ENCODE results near the gene ANKRD28. TPM values are rescaled to one million over a fixed set of nuclear protein-coding genes. Genes with fewer than 3 reads are reported as not detected.

ANKRD28 gene
- total and polyA plus RNA-seq, 9 of the 15 experiments (the other 6 are each of a cell fraction or from before 2014, with no cell fraction given): 11.7 to 66.0 (median 36.7) TPM

- Histone ChIP-seq H3K4me3 (no peak overlapping the region), H3K36me3 (ENCODE audit: control insufficient read depth, insufficient read depth, low read length) (peaks cover 11% of the 10 kb centered on the region; the same call in 2 of the 3 replicates), H3K4me2 (ENCODE audit: insufficient read depth, low read length) (no peak overlapping the region), H2AFZ (ENCODE audit: low read depth, low read length) (no peak overlapping the region), H3K27ac (ENCODE audit: extremely low read depth, low read depth, low read length) (no peak overlapping the region), H3K4me1 (replicated peaks in 1 of 2; ENCODE audit: control insufficient read depth in 2 of 2, insufficient read depth in 2 of 2, low read length in 2 of 2) (no peaks in the 10 kb centered on the region), H3K9ac (ENCODE audit: insufficient read depth in 1 of 2, low read depth in 2 of 2, low read length in 2 of 2) (no peak overlapping the region), H3K9me3 (replicated peaks; ENCODE audit: control insufficient read depth, insufficient read depth, low read depth, low read length) (no peaks in the 10 kb centered on the region), H4K20me1 (replicated peaks; ENCODE audit: control insufficient read depth, insufficient read depth, low read length) (no peaks in the 10 kb centered on the region), H3K27me3 (ENCODE audit: control insufficient read depth in 2 of 2, insufficient read depth in 2 of 2, low read length in 2 of 2) (no peaks in the 10 kb centered on the region), H3K79me2 (ENCODE audit: control insufficient read depth, insufficient read depth, low read length) (peaks cover 19% of the 10 kb centered on the region), H3K9me1 (ENCODE audit: control insufficient read depth, insufficient read depth, low read length) (no peaks in the 10 kb centered on the region)
- intact Hi-C loops (cut with micrococcal nuclease): no loop called here
- BruUV-seq (replicated peaks): no TSS peak
- ATAC-seq (peak; percentile 47; the same call in 2 of the 3 replicates), DNase-seq (ENCODE audit: extremely low read depth in 1 of 4, low spot score in 3 of 4) (peak in 2 of 4 experiments; percentile 21 to 36), FAIRE-seq (no peak)
- CTCF ChIA-PET (ENCODE audit: low intra/inter-chr PET ratio): no interaction called here
- POLR2A ChIA-PET: interaction anchor here (0.7 kb wide), 1 partner anchor 39 kb away, joined by 3 read pairs; no protein-coding TSS in a partner anchor
- WGBS (ENCODE audit: insufficient coverage, low coverage, missing lambda C conversion rate): 80% methylated on average over 5 of the region's 5 CpGs
- in situ Hi-C loops (cut with MboI): no loop called here
- no peak for TF ChIP-seq SNIP1 (IDR thresholded peaks at IDR 0.05; ENCODE audit: low read depth)
- peak; percentile 28; the same call in 1 of the 2 replicates for TF ChIP-seq TCF3 (CRISPR knock-in tag; IDR thresholded peaks at IDR 0.05)
- TF ChIP-seq HNRNPL (IDR thresholded peaks at IDR 0.05; ENCODE audit: low read depth, low read length): no peak
- TF ChIP-seq DLX4 (CRISPR knock-in tag; IDR thresholded peaks at IDR 0.05): no peak
- no peak for TF ChIP-seq SRF (CRISPR knock-in tag; IDR thresholded peaks at IDR 0.05)
- TF ChIP-seq SMARCA4 (IDR thresholded peaks at IDR 0.05): peak; percentile 72
- TF ChIP-seq CEBPG (CRISPR knock-in tag; IDR thresholded peaks at IDR 0.05): 0 out of 2 replicates have a peak, but pooled peaks have one; percentile 33
- TF ChIP-seq CEBPG (tag; conservative IDR thresholded peaks at IDR 0.05 in 1 of 2, IDR thresholded peaks at IDR 0.05 in 1 of 2): peak in 1 of 2 experiments; percentile 91; a peak in 3 of 4 replicates
- TF ChIP-seq HNRNPLL (IDR thresholded peaks at IDR 0.05; ENCODE audit: low read depth, low read length, poor library complexity, severe bottlenecking): no peak
- TF ChIP-seq JUN (IDR thresholded peaks at IDR 0.05; ENCODE audit: borderline replicate concordance, low read depth, low read length): peak; percentile 90
- no peak for TF ChIP-seq JUN (CRISPR knock-in tag; IDR thresholded peaks at IDR 0.05; ENCODE audit: borderline replicate concordance)
- TF ChIP-seq FOSL1 (tag; conservative IDR thresholded peaks at IDR 0.05): peak; percentile 97
- TF ChIP-seq JUND (IDR thresholded peaks at IDR 0.05; ENCODE audit: borderline replicate concordance, low read depth, low read length): peak; percentile 89
- TF ChIP-seq JUND (tag; IDR thresholded peaks at IDR 0.05; ENCODE audit: borderline replicate concordance, low read depth, low read length): peak; percentile 74
- TF ChIP-seq ZNF75A (CRISPR knock-in tag; IDR thresholded peaks at IDR 0.05): no peak
- TF ChIP-seq, protein P1, sequence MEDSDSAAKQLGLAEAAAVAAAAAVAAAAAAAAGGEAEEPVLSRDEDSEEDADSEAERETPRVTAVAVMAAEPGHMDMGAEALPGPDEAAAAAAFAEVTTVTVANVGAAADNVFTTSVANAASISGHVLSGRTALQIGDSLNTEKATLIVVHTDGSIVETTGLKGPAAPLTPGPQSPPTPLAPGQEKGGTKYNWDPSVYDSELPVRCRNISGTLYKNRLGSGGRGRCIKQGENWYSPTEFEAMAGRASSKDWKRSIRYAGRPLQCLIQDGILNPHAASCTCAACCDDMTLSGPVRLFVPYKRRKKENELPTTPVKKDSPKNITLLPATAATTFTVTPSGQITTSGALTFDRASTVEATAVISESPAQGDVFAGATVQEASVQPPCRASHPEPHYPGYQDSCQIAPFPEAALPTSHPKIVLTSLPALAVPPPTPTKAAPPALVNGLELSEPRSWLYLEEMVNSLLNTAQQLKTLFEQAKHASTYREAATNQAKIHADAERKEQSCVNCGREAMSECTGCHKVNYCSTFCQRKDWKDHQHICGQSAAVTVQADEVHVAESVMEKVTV (CRISPR knock-in tag; IDR thresholded peaks at IDR 0.05): no peak
- TF ChIP-seq SIN3A (IDR thresholded peaks at IDR 0.05; ENCODE audit: borderline replicate concordance in 2 of 2, control insufficient read depth in 1 of 2, low read depth in 2 of 2, low read length in 2 of 2): no peak
- no peak for TF ChIP-seq IRF1 (CRISPR knock-in tag; IDR thresholded peaks at IDR 0.05; ENCODE audit: borderline replicate concordance)
- no peak for TF ChIP-seq ZNF41 (CRISPR knock-in tag; conservative IDR thresholded peaks at IDR 0.05)
Measured at GRCh38 chr3:15768421-15769255, 29.1 kb downstream of the ANKRD28 start.

Data from K562 (cell line).